GM12878 (cell line): Measurements from ENCODE around the gene MISFA. TPM values are rescaled to one million over a fixed set of nuclear protein-coding genes. Genes with fewer than 3 reads are reported as not detected.
A peak's percentile ranks its signal among the peaks of the same experiment; 100 is the strongest.

Source experiments
- ASH2L ChIP-seq: fragments of 300-600, 200-600 bp; sonication (generic); IDR thresholded peaks from 2 replicates; pipeline ENCODE4 v1.6.1; 2017; ENCODE audit warnings: low read depth, mild to moderate bottlenecking, borderline replicate concordance
- BRCA1 ChIP-seq: IDR thresholded peaks from 2 replicates; pipeline ENCODE4 v1.6.1; 2011; ENCODE audit warnings: low read depth, low read length, improper control_type of control experiment
- CEBPZ ChIP-seq: fragments of 150-350 bp; IDR thresholded peaks from 2 replicates; pipeline ENCODE4 v1.6.1; 2016; ENCODE audit warnings: low read depth, low read length
- CHD4 ChIP-seq: fragments of 200-600 bp; sonication (generic); IDR thresholded peaks from 2 replicates; pipeline ENCODE4 v1.6.1; 2016; ENCODE audit warnings: mild to moderate bottlenecking
- GABPA ChIP-seq: IDR thresholded peaks from 2 replicates; pipeline ENCODE4 v1.6.1; 2014; ENCODE audit warnings: antibody characterized with exemption, low read depth, mild to moderate bottlenecking, inconsistent platforms
- IRF4 ChIP-seq: IDR thresholded peaks from 2 replicates; pipeline ENCODE4 v1.6.1; 2011; ENCODE audit warnings: low read depth, low read length
- MEF2A ChIP-seq: IDR thresholded peaks from 2 replicates; pipeline ENCODE4 v1.6.1; 2011; ENCODE audit warnings: low read depth, mild to moderate bottlenecking, low read length, moderate library complexity; ENCODE audit not compliant: insufficient read depth
- MTA3 ChIP-seq: IDR thresholded peaks from 2 replicates; pipeline ENCODE4 v1.6.1; 2012; ENCODE audit warnings: low read length, inconsistent platforms, borderline replicate concordance
- NR2C1 ChIP-seq: fragments of 450-650 bp; IDR thresholded peaks from 2 replicates; pipeline ENCODE4 v1.6.1; 2017; ENCODE audit warnings: antibody characterized with exemption, mild to moderate bottlenecking, moderate library complexity
- PRDM15 ChIP-seq: fragments of 450-650 bp; formaldehyde crosslinking; IDR thresholded peaks from 2 replicates; pipeline ENCODE4 v1.4.0; 2020; ENCODE audit warnings: mild to moderate bottlenecking, moderate library complexity
- RFX5 ChIP-seq: IDR thresholded peaks from 2 replicates; pipeline ENCODE4 v1.6.1; 2011; ENCODE audit warnings: low read depth, low read length, improper control_type of control experiment
- SMARCA5 ChIP-seq: fragments of 450-650 bp; IDR thresholded peaks from 2 replicates; pipeline ENCODE4 v1.6.1; 2017; ENCODE audit warnings: mild to moderate bottlenecking
- SREBF1 ChIP-seq: IDR thresholded peaks from 2 replicates; pipeline ENCODE4 v1.6.1; 2012; ENCODE audit warnings: mild to moderate bottlenecking, low read length
- TBL1XR1 ChIP-seq: IDR thresholded peaks from 2 replicates; pipeline ENCODE4 v1.6.1; 2012; ENCODE audit warnings: low read depth, low read length, improper control_type of control experiment
- ZBTB33 ChIP-seq: fragments of 450-650 bp; IDR thresholded peaks from 2 replicates; pipeline ENCODE4 v1.6.1; 2017; ENCODE audit warnings: mild to moderate bottlenecking
- ZBTB40 ChIP-seq: fragments of 450-650 bp; IDR thresholded peaks from 2 replicates; pipeline ENCODE4 v1.6.1; 2016; ENCODE audit warnings: mild to moderate bottlenecking, moderate library complexity, borderline replicate concordance
- polyA plus RNA-seq, 11 experiments: library from polyadenylated mRNA; depleted of rRNA in 4 of 11; unstranded in 6 of 11; stranded (reverse) in 5 of 11; fragments of >200 nt; fragmentation: Nextera tagmentation in 4 of 11; fragmentation: Illumina TruSeq in 1 of 11; extraction: Ambion mirVana in 4 of 11; extraction: Trizol in 1 of 11; gene quantifications; 1 replicate in 1 of 11; 2 replicates in 10 of 11; pipeline versions ENCODE4 v1.2.1 to v1.2.3, GENCODE V29; 2011 to 2016; ENCODE audit warnings: inconsistent platforms in 2 of 11, missing spikeins in 2 of 11, low read depth in 1 of 11
- total RNA-seq, 4 experiments: library from RNA; depleted of rRNA in 3 of 4; stranded (reverse); fragments of >200 nt in 3 of 4; fragmentation: Illumina TruSeq in 1 of 4; extraction: Trizol in 1 of 4; gene quantifications; 2 replicates each; pipeline versions ENCODE4 v1.2.1 to v1.2.3, GENCODE V29; 2013 to 2021

MISFA gene
- total and polyA plus RNA-seq, 10 of the 15 experiments (the other 5 are each of a cell fraction or from before 2014, with no cell fraction given): 0.88 to 4.6 (median 2.3) TPM; not detected in 1

- TF ChIP-seq GABPA (0 out of 2 replicates have a peak, but pooled peaks have one; percentile 32), MEF2A (no peak), SMARCA5 (no peak; the same call in 1 of the 2 replicates), RFX5 (no peak), NR2C1 (peak; percentile 50), PRDM15 (CRISPR knock-in tag) (no peak), ZBTB40 (peak; percentile 40; the same call in 1 of the 2 replicates), CEBPZ (no peak), IRF4 (no peak), BRCA1 (no peak), ASH2L (no peak), ZBTB33 (no peak), CHD4 (no peak), TBL1XR1 (no peak), MTA3 (no peak), SREBF1 (no peak)
Measured at GRCh38 chr11:18588297-18589252, 11.0 kb upstream of the MISFA start, which contains the start of gene UEVLD (continued).
